GM19397 (cell line): Measurements from ENCODE around the gene OR4M1.
"Not testable (repeated sequence)": the region's sequence is repeated elsewhere in the genome, so short reads cannot be mapped to it uniquely, and the experiment has no call there.

Experiments
- ATAC-seq: cut with Tn5 transposase; IDR thresholded peaks from one replicate; pipeline ENCODE4 v1.9.1; 2021; ENCODE audit warnings: mild to moderate bottlenecking, moderate library complexity; ENCODE audit not compliant: unreplicated experiment

Gene OR4M1, protein sequence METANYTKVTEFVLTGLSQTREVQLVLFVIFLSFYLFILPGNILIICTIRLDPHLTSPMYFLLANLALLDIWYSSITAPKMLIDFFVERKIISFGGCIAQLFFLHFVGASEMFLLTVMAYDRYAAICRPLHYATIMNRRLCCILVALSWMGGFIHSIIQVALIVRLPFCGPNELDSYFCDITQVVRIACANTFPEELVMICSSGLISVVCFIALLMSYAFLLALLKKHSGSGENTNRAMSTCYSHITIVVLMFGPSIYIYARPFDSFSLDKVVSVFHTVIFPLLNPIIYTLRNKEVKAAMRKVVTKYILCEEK

GRCh38 chr14:19773204-19773603 lies at the start of gene OR4M1:
TSS of gene OR4M1 (plus strand) at chr14:19773504. CDS start at chr14:19780323, 6,819 bp downstream.
- ATAC-seq, result not testable (repeated sequence)

- no peak for ATAC-seq
Measured at GRCh38 chr14:19729359-19729758, 43.9 kb upstream of the OR4M1 start.

- ATAC-seq, result no peak
Measured at GRCh38 chr14:19729763-19730162, 43.5 kb upstream of the OR4M1 start.

DNA sequence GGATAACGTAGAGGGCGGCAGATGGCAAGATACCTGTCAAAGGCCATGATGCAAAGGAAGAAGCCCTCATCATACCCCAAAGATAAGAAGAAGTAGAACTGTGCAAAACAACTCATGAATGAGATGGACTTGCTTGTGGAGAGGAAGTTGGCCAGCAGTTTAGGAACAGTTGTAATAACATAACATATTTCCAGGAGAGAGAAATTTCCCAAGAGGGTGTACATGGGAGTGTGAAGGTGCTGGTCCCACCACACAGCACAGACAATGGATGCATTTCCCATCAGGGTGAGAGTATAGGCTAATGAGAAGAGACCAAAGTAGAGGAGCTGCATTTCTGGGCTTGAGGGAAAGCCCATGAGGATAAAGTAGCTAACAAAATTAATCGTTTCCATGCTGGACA lies 39.4 kb upstream of the OR4M1 start:
- ATAC-seq, result not testable (repeated sequence)

DNA sequence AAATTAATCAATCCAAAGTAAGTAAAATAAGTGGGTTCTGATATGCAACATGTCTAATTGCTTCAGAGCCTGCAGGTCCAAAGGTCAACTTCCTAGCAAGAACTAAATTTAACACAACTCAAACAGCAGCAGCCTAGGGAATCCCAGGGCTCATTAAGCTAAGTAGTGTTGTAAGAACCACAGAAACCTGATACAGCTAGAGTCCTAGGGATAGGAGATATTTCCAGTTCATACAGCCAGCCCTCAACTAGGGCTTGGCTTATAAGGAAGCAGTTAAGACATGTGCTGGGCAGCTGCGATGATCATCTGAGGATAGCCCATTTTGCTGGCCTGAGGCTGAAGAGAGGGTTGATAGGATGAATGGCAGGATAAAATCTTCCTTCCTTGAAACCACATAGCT lies 30.0 kb upstream of the OR4M1 start, which contains the start of gene OR4Q3:
TSS of gene OR4Q3 (plus strand) at position 316 of the 400 bp plus-strand sequence.
- ATAC-seq, result no peak

GRCh38 chr14:19752316-19752715 lies 21.0 kb upstream of the OR4M1 start:
- not testable (repeated sequence) for ATAC-seq

- ATAC-seq, result no peak
Measured at GRCh38 chr14:19754172-19754571, 19.1 kb upstream of the OR4M1 start.

- not testable (repeated sequence) for ATAC-seq
Measured at GRCh38 chr14:19771491-19771890, 1.8 kb upstream of the OR4M1 start.

- ATAC-seq, result no peak
Measured at GRCh38 chr14:19771895-19772430, 1.3 kb upstream of the OR4M1 start.

DNA sequence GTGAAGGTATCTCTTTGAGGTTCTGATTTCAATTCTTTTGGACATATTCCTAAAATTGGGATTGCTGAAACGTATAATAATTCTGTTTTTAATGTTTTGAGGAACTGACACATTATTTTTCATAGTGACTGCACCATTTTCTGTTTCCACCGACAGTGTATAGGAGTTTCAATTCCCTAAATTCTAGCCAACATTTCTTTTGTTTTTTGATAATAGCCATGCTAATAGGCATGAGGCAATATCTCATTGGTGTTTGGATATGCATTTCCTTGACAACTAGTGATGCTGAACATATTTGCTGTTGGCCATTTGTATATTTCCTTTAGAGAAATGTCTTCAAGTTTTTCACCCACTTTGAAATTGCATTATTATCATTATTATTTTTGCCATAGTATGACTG lies 850 bp upstream of the OR4M1 start:
- ATAC-seq, result not testable (repeated sequence)

DNA sequence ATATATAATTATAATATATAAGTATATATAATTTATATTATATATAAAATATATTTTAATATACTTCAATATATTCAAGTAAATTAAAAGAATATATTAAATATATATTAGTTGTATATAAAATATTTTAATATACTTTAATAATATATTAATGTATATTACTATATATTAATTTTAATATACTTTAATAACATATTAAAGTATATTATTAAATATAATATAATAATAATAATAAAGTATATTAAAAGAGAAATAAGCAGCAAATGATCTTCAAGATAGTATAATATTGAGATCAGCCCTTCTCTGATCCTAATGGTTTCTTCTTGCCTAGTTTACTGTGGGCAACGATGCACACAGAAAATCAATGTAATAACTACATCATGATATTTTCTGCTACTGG lies 2.3 kb downstream of the OR4M1 start:
- no peak for ATAC-seq

DNA sequence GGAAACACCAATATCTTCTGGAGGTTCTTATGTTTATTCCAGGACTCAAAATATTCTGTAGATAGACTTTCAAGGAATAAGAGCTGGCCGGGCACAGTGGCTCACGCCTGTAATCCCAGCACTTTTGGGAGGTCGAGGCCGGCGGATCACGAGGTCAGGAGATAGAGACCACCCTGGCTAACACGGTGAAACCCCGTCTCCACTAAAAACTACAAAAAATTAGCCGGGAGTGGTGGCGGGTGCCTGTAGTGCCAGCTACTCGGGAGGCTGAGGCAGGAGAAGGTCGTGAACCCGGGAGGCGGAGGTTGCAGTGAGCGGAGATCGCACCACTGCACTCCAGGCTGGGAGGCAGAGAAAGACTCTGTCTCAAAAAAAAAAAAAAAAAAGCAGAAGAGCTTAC lies 12.5 kb downstream of the OR4M1 start:
- ATAC-seq, result not testable (repeated sequence)

DNA sequence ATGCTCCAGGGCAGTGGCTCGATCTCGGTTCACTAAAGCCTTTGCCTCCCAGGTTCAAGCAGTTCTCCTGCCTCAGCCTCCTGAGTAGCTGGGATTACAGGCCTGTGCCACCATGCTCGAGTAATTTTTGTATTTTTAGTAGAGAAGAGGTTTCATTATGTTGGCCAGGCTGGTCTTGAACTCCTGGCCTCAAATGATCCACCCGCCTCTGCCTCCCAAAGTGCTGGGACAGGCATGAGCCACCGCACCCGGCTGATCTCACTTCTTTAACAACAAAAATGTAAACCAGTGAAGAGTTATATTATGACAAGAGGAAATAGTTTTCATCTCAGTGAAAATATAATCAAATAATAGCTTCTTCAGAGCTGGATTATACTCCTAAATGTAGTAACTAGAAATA lies 14.0 kb downstream of the OR4M1 start:
- not testable (repeated sequence) for ATAC-seq

DNA sequence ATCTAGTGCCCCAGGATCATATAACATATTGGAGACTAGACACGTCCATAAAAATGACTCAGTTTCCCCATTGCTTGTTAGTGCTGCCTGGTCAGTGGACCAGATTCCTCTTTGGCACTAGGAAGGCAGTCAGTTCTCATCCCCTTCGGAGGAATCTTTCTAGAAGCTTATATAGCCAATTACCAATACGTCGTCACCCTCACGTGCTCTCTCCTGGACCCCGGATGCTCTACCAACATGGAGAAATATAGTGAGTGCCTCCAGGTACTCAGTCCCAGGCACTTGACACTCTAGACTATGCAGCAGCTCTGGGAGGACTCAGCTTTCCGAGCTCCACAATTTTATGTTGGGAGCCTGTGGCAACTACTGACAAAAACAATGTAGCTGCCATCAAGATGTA lies 14.8 kb downstream of the OR4M1 start:
- not testable (repeated sequence) for ATAC-seq

DNA sequence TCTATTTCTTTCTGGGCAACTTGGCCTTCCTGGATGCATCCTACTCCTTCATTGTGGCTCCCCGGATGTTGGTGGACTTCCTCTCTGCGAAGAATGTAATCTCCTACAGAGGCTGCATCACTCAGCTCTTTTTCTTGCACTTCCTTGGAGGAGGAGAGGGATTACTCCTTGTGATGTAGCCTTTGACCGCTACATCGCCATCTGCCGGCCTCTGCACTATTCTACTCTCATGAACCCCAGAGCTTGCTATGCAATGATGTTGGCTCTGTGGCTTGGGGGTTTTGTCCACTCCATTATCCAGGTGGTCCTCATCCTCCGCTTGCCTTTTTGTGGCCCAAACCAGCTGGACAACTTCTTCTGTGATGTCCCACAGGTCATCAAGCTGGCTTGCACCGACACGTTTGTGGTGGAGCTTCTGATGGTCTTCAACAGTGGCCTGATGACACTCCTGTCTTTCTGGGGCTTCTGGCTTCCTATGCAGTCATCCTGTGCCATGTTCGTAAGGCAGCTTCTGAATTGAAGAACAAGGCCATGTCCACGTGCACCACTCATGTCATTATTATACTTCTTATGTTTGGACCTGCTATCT lies 23.3 kb downstream of the OR4M1 start:
- ATAC-seq, result not testable (repeated sequence)

- no peak for ATAC-seq
Measured at GRCh38 chr14:19799880-19800279, 26.6 kb downstream of the OR4M1 start.

GRCh38 chr14:19800282-19801117 lies 27.2 kb downstream of the OR4M1 start:
- ATAC-seq, result no peak

GRCh38 chr14:19801118-19801464 lies 27.8 kb downstream of the OR4M1 start:
- ATAC-seq, result no peak

DNA sequence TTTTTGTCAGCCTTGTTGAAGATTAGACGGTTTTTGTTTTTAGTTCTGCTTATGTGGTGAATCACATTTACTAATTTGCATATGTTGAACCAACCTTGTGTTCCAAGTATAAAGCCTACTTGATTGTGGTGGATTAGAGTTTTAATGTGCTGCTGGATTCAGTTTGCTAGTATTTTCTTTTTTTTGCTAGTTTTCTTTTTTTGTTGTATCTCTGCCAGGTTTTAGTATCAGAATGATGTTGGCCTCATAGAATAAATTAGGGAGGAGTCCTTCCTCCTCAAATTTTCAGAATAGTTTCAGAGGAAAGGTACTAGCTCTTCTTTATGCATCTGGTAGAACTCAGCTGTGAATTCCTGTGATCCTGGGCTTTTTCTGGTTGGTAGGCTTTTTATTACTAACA lies 30.2 kb downstream of the OR4M1 start, which contains the start of gene OR4N2:
TSS of gene OR4N2 (plus strand) at position 301 of the 400 bp plus-strand sequence. CDS start 23,679 bp downstream, outside the sequence.
- not testable (repeated sequence) for ATAC-seq

- not testable (repeated sequence) for ATAC-seq
Measured at GRCh38 chr14:19813171-19813920, 40.0 kb downstream of the OR4M1 start.
